Gastrocnemius medialis (tissue), 4 donors: Measurements from ENCODE around the gene ELAVL1. TPM values are rescaled to one million over a fixed set of nuclear protein-coding genes. Genes with fewer than 3 reads are reported as not detected.

ENCODE experiments used
- ATAC-seq, 2 donors: fragments of 150-250 bp; one replicate each; pipeline ENCODE4 v1.9.1; 2016
- DNase-seq, 2 donors: peaks; one replicate each; pipeline ENCODE4 v3.0.0-alpha.2; 2019
- H3K27ac ChIP-seq, 4 donors: fragments of 200-600 bp; sonication (generic); 1 replicate in 1 of 4; 2 replicates in 3 of 4; pipeline ENCODE4 v1.5.1; 2016 to 2018; ENCODE audit warnings: mild to moderate bottlenecking in 2 of 4, moderate library complexity in 1 of 4
- H3K27me3 ChIP-seq, 3 donors: fragments of 200-600 bp; sonication (generic) in 2 of 3; 1 replicate in 1 of 3; 2 replicates in 2 of 3; pipeline versions ENCODE4 v1.5.1 to v1.6.0; 2016 to 2019; ENCODE audit warnings: mild to moderate bottlenecking in 1 of 3, moderate library complexity in 1 of 3
- H3K36me3 ChIP-seq, 2 donors: fragments of 200-600 bp; sonication (generic) in 1 of 2; one replicate each; pipeline ENCODE4 v1.5.1; 2017 to 2018
- H3K4me1 ChIP-seq, 2 donors: fragments of 200-600 bp; sonication (generic) in 1 of 2; one replicate each; pipeline ENCODE4 v1.5.1; 2016 to 2017; ENCODE audit warnings: mild to moderate bottlenecking in 2 of 2
- H3K4me3 ChIP-seq, 4 donors: fragments of 200-600 bp; sonication (generic) in 3 of 4; 1 replicate in 1 of 4; 2 replicates in 3 of 4; pipeline ENCODE4 v1.5.1; 2016 to 2019; ENCODE audit warnings: mild to moderate bottlenecking in 2 of 4
- H3K9me3 ChIP-seq, 3 donors: fragments of 200-600 bp; sonication (generic) in 2 of 3; 1 replicate in 1 of 3; 2 replicates in 2 of 3; pipeline ENCODE4 v1.5.1; 2016 to 2019
- CTCF ChIP-seq, 5 experiments: fragments of 450-650 bp in 3 of 5; fragments of 200-600 bp in 2 of 5; sonication (generic) in 2 of 5; IDR thresholded peaks in 4 of 5; conservative IDR thresholded peaks in 1 of 5; 1 replicate in 4 of 5; 2 replicates in 1 of 5; pipeline ENCODE4 v1.5.1; 2016 to 2019; ENCODE audit warnings: antibody characterized with exemption in 5 of 5, mild to moderate bottlenecking in 3 of 5, moderate library complexity in 3 of 5
- POLR2A ChIP-seq, 2 donors: fragments of 450-650 bp; IDR thresholded peaks; one replicate each; pipeline ENCODE4 v1.6.1; 2017; ENCODE audit warnings: antibody characterized with exemption in 2 of 2, mild to moderate bottlenecking in 2 of 2, moderate library complexity in 2 of 2
- in situ Hi-C, 4 donors: fragments of 200-750 bp; cut with MboI; loops; one replicate each; pipeline versions ENCODE4 v1.15.0 to v1.8.0; 2017; ENCODE audit warnings: low sequenced_read_pairs in 4 of 4
- intact Hi-C: fragments of 100-400 bp; cut with DNase I; formaldehyde crosslinking; loops from one replicate; pipeline ENCODE4 v1.15.1; 2023; ENCODE audit warnings: low total_unique reads
- total RNA-seq, 4 donors: library from RNA; depleted of rRNA; stranded (reverse); fragments of >200 nt; gene quantifications; one replicate each; pipeline versions ENCODE4 v1.1.0 to v1.2.3, GENCODE V29; 2016

ELAVL1 gene
- total RNA-seq: 10 to 100 TPM; 18.2 to 40.5 (median 28.9) TPM

- in situ Hi-C loops (loop anchor here in 2 of 4 donors (25.0 kb wide), 1 partner anchor 257 kb away; no protein-coding TSS in a partner anchor), intact Hi-C loops (loop anchor here (10.0 kb wide), 1 partner anchor 151 kb away; no protein-coding TSS in a partner anchor)
- Histone ChIP-seq H3K4me1 (peaks cover 37 to 40% of the 10 kb centered on the region in 2 donors), H3K27ac (peak within 1 kb of the TSS; percentile 80 to 93 (median 86)), H3K27me3 (no peaks in the 10 kb centered on the region), H3K4me3 (peak within 1 kb of the TSS; percentile 80 to 91 (median 84)), H3K36me3 (no peaks in the 10 kb centered on the region), H3K9me3 (no peaks in the 10 kb centered on the region)
- peak; percentile 80 to 87 for DNase-seq
- peak; percentile 45 to 70 for TF ChIP-seq POLR2A (IDR thresholded peaks at IDR 0.05)
- peak in 1 of 5 experiments; percentile 14 for TF ChIP-seq CTCF (IDR thresholded peaks at IDR 0.05 in 4 of 5, conservative IDR thresholded peaks at IDR 0.05 in 1 of 5)
- ATAC-seq: peak; percentile 75 to 79
Measured at GRCh38 chr19:8005534-8006256, at the start of gene ELAVL1. ELAVL1 (minus strand) TSS chr19:8005641; CDS start chr19:7991815, 13,826 bp downstream.

DNA sequence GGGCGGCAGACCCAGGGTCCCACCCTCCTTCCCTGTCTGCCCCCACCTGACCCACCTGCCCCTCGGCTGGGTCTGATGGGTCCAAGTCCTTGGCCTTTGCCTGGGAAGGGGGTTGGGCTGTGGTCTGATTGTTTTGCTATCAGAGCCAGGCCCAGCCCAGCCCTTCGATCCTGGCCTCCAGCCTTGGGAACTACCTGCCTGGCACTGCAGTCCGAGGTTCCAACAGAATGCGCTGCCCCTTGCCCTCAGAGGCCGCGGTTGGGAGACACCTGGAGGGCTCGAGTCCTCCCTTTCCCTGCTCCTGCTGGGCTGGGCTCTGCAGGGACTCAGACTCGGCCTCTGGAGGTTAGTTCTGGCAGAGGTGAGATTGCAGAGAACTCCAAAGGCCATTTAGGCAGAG is 48.7 kb upstream of the ELAVL1 start:
- H3K9me3 ChIP-seq: no peaks in the 10 kb centered on the region
- no peaks in the 10 kb centered on the region for H3K36me3 ChIP-seq
- H3K27me3 ChIP-seq: peaks cover 8 to 10% (median 8%) of the 10 kb centered on the region in 3 donors
- DNase-seq (no peak), ATAC-seq (no peak)
- no peak overlapping the region for H3K27ac ChIP-seq
- no peak overlapping the region for H3K4me3 ChIP-seq
- no peaks in the 10 kb centered on the region for H3K4me1 ChIP-seq
- in situ Hi-C loops (no loop called here), intact Hi-C loops (no loop called here)
- TF ChIP-seq POLR2A (IDR thresholded peaks at IDR 0.05): no peak
- TF ChIP-seq CTCF (IDR thresholded peaks at IDR 0.05 in 4 of 5, conservative IDR thresholded peaks at IDR 0.05 in 1 of 5): no peak

- in situ Hi-C loops: no loop called here
- no peak for ATAC-seq
- no peak within 1 kb of the TSS for H3K27ac ChIP-seq
Measured at GRCh38 chr19:8052464-8052859, 47.0 kb upstream of the ELAVL1 start, which contains the start of gene CCL25. CCL25 (plus strand) TSS chr19:8052760; CDS start chr19:8053050, 290 bp downstream.

DNA sequence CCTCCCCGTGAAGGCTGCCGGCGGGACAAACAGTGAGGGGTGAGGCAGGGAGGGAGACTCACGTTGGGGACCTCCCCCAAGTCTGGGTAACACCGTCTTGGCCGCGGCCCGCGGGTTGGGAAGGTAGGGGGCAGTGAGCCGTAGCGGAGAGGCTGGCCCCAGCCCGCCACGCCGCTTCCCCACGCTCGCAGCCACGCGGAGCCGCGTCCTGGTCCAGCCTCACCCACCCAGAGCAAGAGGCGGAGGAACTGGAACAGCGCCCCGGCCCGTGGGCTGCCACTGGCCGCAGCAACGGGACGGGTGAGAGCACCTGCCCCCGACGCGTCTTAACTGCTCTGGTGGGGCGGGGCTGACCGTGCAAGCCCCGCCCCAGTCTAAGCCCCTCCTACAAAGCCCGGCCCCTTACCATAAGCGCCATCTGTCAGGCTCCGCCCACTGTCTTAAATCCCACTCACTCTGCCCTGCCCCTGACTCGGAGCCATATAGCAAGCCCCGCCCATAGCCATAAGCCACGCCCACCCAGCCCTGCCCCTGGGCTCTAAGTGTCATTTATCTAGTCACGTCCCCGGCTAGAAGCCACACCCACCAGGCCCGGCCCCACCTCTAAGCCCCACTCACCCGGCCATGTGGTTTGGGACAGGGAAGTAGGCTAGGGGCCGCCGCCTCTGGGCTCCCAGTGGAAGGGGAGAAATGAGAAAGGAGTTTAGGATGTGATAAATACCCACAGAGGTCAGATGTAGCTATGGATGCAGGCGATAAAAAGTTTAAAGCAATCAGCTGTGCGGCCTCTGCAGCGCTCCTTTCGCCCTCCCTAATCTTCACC is 45.0 kb upstream of the ELAVL1 start:
- Histone ChIP-seq H3K27ac (no peak overlapping the region), H3K9me3 (no peaks in the 10 kb centered on the region), H3K36me3 (no peaks in the 10 kb centered on the region), H3K27me3 (peaks cover 8 to 10% (median 10%) of the 10 kb centered on the region in 3 donors), H3K4me1 (no peaks in the 10 kb centered on the region), H3K4me3 (peak overlapping the region in 2 of 4 donors; percentile 14 to 19)
- TF ChIP-seq CTCF (IDR thresholded peaks at IDR 0.05 in 4 of 5, conservative IDR thresholded peaks at IDR 0.05 in 1 of 5) (no peak), POLR2A (IDR thresholded peaks at IDR 0.05) (no peak)
- peak; percentile 33 to 50 for ATAC-seq
- in situ Hi-C loops (no loop called here), intact Hi-C loops (no loop called here)
- peak; percentile 59 to 62 for DNase-seq

More at GRCh38 chr19:8052464-8052859, 47.0 kb upstream of the ELAVL1 start, which contains the start of gene CCL25:
- Histone ChIP-seq H3K36me3 (no peaks in the 10 kb centered on the region), H3K27me3 (peaks cover 8 to 10% (median 10%) of the 10 kb centered on the region in 3 donors), H3K9me3 (no peaks in the 10 kb centered on the region), H3K4me3 (no peak within 1 kb of the TSS), H3K4me1 (no peaks in the 10 kb centered on the region)
- intact Hi-C loops: no loop called here
- no peak for DNase-seq
- TF ChIP-seq POLR2A (IDR thresholded peaks at IDR 0.05): no peak
- no peak for TF ChIP-seq CTCF (IDR thresholded peaks at IDR 0.05 in 4 of 5, conservative IDR thresholded peaks at IDR 0.05 in 1 of 5)
